GM10266 (cell line): Measurements from ENCODE around the gene ARHGAP26.
A peak's percentile ranks its signal among the peaks of the same experiment; 100 is the strongest.

ENCODE experiments used
- DNase-seq: peaks from one replicate; pipeline ENCODE4 v3.0.0; 2012; ENCODE audit errors: extremely low spot score
- CTCF ChIP-seq: IDR thresholded peaks from 2 replicates; pipeline ENCODE4 v1.5.1; 2012; ENCODE audit warnings: mild to moderate bottlenecking, low read depth; ENCODE audit not compliant: control insufficient read depth, insufficient read depth; ENCODE audit errors: missing control alignments

Gene ARHGAP26

GRCh38 chr5:143247134-143247815 is 477.1 kb downstream of the ARHGAP26 start:
- TF ChIP-seq CTCF, result no peak
- no peak for DNase-seq

DNA sequence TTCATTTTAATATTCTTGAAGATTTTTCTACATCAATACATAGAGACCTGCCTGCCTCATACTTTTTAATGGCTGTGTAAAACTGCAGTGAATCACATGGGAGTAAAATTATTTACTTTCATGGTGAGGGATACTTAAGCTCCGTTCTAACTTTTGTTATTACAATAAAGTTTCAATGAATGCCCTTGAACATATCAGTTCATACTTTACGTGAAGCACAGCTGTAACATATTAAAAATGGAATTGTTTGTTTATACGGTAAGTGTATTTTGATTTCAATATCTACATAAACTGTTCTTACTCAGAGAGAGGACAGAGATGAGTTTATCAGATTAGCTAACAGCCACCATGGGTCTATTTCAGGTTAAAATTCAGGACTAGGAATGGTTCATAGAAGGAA is 478.2 kb downstream of the ARHGAP26 start:
- TF ChIP-seq CTCF, result no peak
- no peak for DNase-seq

DNA sequence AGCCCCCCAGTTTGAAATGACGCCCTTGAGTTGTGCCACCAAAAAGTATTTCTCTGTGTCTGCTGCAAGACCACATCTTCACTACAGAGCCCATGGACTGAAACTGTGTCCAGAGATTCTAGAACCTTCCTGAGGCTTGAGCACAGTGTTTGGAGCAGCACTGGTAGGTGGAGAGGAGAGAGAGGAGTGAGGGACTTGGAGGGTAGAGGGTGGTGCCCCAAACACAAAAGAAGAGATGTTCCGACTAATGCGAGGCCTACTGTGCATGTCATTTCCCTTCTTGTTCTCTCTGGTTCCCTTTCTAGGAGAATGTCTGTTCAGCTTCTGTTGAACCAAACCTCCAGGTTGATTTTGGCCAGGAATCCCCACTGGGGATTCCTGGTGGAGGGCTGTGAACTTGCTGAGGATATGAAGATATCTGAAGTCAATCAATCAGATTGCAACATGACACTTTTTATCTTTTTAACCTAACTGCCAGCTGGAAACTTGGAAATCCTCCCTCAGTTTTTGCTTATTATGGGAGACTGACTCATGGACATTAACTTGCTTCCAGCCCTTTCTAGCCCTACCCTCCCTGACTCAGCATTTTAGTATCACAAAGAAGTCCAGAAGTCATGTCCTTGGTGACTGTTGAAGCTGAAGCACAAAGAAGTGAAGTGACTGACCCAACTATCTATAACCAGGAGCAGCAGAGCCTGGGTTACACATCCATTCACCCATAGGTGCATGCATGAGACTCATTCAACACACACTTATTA is 478.8 kb downstream of the ARHGAP26 start:
- no peak for DNase-seq
- TF ChIP-seq CTCF, result no peak

GRCh38 chr5:143249851-143250250 is 479.7 kb downstream of the ARHGAP26 start:
- no peak for TF ChIP-seq CTCF
- DNase-seq, result no peak

DNA sequence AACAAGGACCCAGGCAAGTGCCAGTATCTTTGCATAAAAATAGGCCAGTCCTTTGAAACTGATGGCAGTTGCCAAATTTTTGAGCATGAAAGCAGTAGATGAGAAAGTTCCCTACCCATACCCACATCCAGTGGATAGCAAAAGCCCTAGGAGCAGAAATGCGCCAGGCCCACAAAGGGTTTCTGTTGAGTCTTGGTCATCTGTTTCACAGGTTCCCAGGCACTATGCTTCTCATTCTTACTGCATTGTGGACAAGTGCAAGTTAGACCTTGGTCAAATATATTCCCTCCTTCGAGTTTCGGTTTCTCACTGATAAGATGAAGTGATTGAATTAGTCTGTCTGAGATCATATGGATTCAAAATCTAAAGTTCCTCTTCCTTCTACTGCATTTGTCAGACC is 481.0 kb downstream of the ARHGAP26 start:
- peak; percentile 34 for DNase-seq
- no peak for TF ChIP-seq CTCF

GRCh38 chr5:143251946-143252345 is 481.8 kb downstream of the ARHGAP26 start:
- no peak for DNase-seq
- no peak for TF ChIP-seq CTCF

- TF ChIP-seq CTCF, result no peak
- DNase-seq, result no peak
These were observed 484.6 kb downstream of the ARHGAP26 start for GRCh38 chr5:143254819-143255218.
